NCI-H2107 (cell line): ENCODE results near the gene BAAT.
"Not testable (repeated sequence)": the region's sequence is repeated elsewhere in the genome, so short reads cannot be mapped to it uniquely, and the experiment has no call there.

Source experiments
- DNase-seq: peaks from one replicate; lab custom pipeline; 2025; lab: John Stamatoyannopoulos, UW

Gene BAAT

GRCh38 chr9:101384873-101385536 is at the start of gene BAAT:
Gene BAAT, minus strand, starts transcription at chr9:101385006. Its CDS starts 13,602 bp downstream, at chr9:101371404.
- DNase-seq, result not testable (repeated sequence)

DNA sequence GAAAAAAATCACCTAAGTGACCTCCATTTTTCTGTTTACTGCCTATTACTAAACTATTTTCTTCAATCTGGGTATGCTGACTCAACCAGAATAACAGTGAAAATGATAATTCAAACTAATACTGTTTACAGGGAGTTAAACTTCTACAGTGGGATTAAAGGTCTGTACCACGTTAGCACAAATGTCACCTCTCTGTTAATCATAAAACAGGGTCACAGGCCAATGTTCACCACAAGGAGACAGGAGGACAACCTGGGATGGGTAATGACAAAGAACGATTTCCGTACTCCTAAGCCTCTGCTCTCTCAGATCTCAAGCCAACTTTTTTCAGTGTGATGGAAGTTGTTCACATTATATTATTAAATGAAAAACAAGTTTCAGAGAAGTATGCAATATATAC is 48.4 kb upstream of the BAAT start:
- DNase-seq, result no peak

GRCh38 chr9:101432740-101433139 is 47.9 kb upstream of the BAAT start:
- no peak for DNase-seq

GRCh38 chr9:101432171-101432570 is 47.4 kb upstream of the BAAT start:
- DNase-seq, result no peak

- no peak for DNase-seq
These were observed 44.9 kb upstream of the BAAT start for GRCh38 chr9:101429736-101430135.

DNA sequence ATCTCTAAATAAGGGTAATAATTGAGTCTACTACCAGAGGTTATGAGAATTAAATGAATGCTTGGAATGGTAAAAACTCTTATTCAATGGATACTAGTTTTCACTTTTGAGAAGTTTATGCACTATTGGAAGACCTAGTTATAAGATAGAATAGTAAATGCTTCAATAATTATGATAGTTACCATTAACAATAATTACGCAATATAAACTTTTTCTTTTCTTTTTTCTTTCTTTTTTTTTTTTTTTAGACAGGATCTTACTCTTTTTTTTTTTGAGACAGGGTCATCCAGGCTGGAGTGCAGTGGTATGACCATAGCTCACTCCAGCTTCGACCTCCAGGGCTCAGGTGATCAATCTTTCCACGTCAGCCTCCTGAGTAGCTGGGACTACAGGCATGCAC is 44.1 kb upstream of the BAAT start:
- DNase-seq, result no peak

DNA sequence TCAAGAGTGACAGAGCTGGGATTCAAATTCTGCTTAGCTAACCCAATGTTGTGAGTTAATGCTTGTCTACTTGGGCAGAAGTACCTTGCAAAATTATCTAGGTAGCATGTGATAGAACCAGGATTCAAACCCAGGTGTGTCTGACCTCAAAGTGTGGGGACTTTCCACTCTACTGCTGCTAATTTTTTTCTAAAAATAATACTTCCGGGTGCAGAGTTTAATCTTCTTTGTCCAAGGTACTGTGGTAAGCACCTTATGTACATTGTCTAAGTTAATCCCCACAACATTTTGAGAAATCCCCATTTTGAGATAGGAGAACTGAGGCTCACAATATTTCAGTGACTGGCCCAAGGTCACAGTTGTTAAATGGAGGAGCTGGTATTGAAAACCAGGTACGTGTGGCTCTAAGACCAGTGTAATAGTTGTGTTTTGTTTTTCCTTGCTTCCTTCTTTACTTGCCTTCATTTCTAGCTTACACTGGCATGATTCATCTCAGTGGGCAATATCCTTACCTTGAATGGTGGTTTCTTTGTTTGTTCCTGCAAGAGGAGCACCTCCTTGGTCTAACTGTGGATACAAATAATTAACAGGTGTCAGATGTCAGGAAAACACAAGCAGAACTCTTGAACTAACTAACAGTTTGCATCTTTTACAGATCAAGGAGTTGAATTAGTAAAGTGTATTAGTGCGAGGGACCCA is 43.3 kb upstream of the BAAT start:
- no peak for DNase-seq

DNA sequence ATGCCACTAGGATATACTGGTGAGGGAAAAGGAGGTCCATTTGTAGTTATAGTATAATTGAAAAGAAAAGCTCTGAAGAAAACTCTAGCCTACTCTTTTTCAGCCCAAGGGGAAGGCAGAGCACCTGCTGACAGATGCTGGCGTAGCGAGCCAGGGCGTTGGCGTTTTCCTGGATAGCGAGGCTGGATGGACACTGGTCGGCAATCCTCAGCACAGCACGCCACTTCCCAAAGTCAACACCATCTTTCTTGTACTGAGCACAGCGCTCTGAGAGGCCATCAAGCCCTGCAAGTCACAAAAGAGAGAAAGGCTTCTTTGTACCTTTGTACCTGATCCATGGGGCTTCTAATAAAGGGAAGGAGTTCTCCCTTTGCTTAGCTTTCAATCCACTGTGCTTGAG is 42.6 kb upstream of the BAAT start:
- DNase-seq, result no peak

DNA sequence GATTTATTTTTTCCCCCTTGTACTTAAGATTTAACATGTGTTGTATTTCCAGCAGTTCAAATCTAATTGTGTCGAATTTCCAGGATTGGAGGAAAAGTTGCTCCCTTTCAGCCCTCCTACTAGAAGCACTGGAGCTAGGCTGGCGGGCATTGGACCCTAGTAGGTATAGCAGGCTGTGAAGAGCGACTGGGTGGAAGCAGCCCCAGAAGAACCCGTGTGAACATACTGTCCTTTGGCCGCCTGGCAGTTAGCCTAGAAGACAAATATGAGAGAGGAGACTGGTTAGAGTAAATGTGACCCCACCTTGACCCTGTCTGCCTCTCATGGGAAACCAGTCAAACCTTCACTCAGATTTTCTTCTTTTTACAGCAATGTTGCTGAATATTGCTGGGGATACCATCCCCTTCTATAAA is 36.9 kb upstream of the BAAT start:
- DNase-seq, result no peak

DNA sequence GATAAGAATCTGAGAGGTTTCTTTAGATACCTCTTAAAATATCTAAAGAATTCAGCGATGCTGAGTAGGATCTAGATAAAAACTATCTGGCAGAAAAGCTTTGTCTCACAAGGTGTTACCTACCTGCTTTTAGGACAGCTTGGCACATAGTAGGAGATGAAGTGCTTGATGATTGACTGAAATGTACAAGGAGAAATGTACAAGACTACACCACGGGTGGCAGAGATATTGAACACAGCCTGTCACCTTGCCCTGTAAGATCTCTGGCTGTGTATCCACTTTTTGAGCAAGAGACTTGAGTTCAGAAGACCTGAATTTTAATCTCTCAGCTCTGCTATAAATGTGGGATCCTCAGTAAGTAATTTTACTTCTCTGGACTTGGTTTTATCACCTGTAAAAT is 35.1 kb upstream of the BAAT start:
- no peak for DNase-seq

GRCh38 chr9:101418518-101419430 is 34.0 kb upstream of the BAAT start:
- no peak for DNase-seq

DNA sequence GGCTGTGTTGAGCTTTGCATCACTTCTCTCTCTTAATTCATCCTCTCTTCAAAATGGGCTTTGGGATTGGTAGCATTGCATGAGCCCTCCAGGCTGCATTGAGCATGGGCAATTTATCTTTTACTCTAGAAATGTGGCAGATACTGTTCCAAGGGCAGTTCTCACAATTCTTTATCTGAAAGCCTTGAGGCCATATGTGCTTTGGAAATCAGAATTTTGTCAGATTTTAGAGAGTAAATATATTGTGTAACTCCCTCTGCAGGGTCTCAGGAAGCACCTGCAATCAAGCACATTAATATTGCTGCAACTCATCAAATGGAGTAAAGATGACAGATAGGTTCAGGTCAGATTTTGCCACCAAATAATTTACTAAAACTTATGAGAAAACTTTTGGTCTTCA is 33.2 kb upstream of the BAAT start:
- DNase-seq, result no peak

DNA sequence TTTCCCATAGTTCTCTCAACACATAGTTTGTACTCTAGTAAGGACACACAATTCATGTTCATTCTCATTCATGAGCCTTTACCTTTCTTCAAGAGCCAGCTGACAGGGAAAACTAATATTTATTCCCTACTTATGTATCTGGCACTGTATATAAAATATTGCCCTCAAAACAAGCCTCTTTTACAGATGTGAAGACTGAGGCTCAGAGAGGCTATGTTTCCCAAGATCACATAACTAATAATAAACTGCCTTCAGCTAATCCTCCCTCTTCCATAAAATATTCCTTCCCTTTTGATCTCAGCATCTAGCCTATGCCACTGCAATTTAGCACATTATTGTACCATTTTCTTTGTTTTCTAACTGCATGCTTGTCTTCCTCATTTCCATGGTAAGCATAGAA is 32.6 kb upstream of the BAAT start:
- no peak for DNase-seq

DNA sequence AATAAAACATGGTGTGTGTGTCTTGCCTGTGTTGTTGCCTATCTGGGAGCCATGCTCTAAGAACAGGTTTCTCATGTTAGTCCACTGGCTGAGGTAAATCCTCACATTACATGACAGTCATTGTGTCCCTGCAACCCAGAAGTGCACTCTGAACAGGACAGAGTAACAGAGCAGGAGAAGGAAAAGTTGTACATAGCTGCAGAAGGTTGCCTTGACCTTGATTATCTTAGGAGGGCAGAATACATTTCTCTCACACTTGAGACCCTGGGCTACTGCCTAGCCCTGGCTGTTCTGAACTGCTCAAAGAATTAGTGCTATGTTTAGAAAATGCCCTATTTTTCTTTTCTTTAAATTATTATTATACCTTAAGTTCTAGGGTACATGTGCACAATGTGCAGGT is 30.8 kb upstream of the BAAT start:
- no peak for DNase-seq

GRCh38 chr9:101414839-101415238 is 30.0 kb upstream of the BAAT start:
- no peak for DNase-seq

DNA sequence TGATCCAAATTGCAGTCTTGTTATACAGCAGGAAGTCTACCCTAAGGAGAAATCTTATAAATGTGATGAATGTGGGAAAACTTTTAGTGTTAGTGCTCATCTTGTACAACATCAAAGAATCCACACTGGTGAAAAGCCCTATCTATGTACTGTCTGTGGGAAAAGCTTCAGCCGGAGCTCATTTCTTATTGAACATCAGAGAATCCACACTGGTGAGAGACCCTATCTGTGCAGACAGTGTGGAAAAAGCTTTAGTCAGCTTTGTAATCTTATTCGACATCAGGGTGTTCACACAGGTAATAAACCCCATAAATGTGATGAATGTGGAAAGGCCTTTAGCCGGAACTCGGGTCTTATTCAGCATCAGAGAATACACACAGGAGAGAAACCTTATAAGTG is 24.3 kb upstream of the BAAT start:
- no peak for DNase-seq

- DNase-seq, result no peak
These were observed 23.7 kb upstream of the BAAT start for GRCh38 chr9:101408374-101409078.

GRCh38 chr9:101403516-101404285 is 18.9 kb upstream of the BAAT start:
- no peak for DNase-seq

DNA sequence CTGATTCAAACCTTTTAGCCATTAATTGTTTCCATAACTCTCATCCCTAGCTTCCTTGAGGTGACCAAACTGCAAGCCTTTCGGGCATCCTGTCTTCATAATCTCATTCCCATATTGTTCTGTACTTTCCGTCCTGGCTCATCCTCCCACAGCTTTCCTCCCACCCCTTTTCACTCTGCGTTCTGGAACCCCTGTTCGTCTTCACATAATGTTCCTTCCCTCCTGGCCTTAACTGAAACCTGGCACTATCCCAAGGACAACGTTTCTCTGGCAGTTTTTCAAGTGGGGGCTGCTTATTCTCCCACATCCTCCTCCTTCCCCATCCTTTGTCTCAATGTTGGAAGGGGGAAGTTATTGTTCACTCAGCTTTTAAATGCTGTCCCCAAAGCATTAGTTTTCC is 15.3 kb upstream of the BAAT start:
- no peak for DNase-seq

DNA sequence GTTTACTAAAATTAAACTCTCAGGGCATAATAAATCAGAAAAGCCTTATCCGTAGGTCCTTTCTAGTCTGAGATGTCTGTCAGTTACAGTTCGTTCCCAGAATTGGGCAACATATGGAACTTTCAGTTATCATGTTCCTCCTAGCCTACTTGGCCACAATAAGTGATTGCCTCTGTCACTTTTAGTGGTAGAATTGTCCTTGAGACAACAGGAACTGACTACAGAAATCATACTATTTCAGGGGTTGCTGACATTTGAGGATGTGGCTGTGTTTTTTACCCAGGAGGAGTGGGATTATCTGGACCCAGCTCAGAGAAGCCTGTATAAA is 14.8 kb upstream of the BAAT start:
- no peak for DNase-seq

DNA sequence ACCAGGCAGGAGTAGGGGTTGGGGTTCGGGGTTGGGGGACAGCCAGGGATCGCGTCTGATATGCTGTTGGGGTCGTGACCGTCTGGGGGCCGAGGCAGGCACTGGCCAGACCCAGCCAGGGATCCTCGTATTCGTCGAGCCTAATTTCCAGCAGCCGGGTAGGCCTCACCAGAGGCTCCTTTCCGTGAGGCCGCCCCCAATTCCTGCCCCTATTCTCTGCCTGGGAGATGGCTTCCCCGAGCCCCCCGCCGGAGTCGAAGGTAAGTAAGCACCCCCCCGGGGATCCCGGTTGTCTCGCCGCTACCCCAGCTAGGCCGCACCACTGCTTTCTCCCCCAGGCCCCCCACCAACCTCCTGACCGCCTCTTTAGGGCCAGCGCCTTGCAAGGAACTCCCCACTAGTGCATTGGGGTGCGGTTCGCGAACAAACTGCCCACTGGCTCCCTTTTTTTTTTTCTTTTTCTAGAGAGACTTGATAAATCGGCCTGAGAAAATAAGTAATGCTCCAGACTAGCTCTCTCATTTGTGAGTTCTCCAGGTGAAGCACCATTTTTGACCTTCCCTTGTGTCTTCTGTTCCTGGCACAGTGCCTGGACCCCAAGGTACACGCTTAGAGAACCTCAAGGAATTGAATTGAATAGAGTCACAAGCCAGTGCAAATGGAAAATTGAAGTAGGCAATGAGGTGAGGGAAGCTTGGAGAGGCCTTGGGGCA is 14.3 kb upstream of the BAAT start:
- no peak for DNase-seq
